ENCODE measurements around the gene C17orf100. TPM values are rescaled to one million over a fixed set of nuclear protein-coding genes. Genes with fewer than 3 reads are reported as not detected.
A peak's percentile ranks its signal among the peaks of the same experiment; 100 is the strongest.

Gene C17orf100
- total and polyA plus RNA-seq, 2 of the 13 experiments (the other 11 are each of a cell fraction or from before 2014, with no cell fraction given), result 3.6 to 8.7 TPM

GRCh38 chr17:6666077-6666521 is 14.5 kb downstream of the C17orf100 start (continued):
- TF ChIP-seq HMGXB4 (CRISPR knock-in tag; IDR thresholded peaks at IDR 0.05; ENCODE audit: borderline replicate concordance in 1 of 2, low read depth in 1 of 2) (peak; percentile 70 to 81), FOXC1 (CRISPR knock-in tag; IDR thresholded peaks at IDR 0.05; ENCODE audit: borderline replicate concordance) (0 out of 2 replicates have a peak, but pooled peaks have one; percentile 49), GRHL1 (CRISPR knock-in tag; conservative IDR thresholded peaks at IDR 0.05) (no peak), CERS6 (CRISPR knock-in tag; IDR thresholded peaks at IDR 0.05) (no peak), ZNF350 (CRISPR knock-in tag; IDR thresholded peaks at IDR 0.05; ENCODE audit: borderline replicate concordance, low read depth) (peak; percentile 70; the same call in 1 of the 2 replicates), RAD21 (CRISPR knock-in tag; IDR thresholded peaks at IDR 0.05) (peak; percentile 95), ZFP36L1 (CRISPR knock-in tag; IDR thresholded peaks at IDR 0.05) (no peak), MAX (IDR thresholded peaks at IDR 0.05) (peak; percentile 43; the same call in 1 of the 2 replicates), ZNF407 (CRISPR knock-in tag; IDR thresholded peaks at IDR 0.05; ENCODE audit: not compliant biosample characterization) (no peak), RBFOX2 (IDR thresholded peaks at IDR 0.05; ENCODE audit: low read depth, low read length) (no peak)
